Fibroblast of lung (primary cell): ENCODE results near the gene PTX4.

Experiments
- EZH2 ChIP-seq: IDR thresholded peaks from 2 replicates; pipeline ENCODE4 v1.5.1; 2012; ENCODE audit warnings: low read length, control low read depth, mild to moderate bottlenecking; ENCODE audit errors: missing control alignments
- TF ChIP-seq, protein P1 (sequence below), 2 donors: IDR thresholded peaks in 1 of 2; conservative IDR thresholded peaks in 1 of 2; 1 replicate in 1 of 2; 2 replicates in 1 of 2; pipeline ENCODE4 v1.5.1; 2011 to 2012; ENCODE audit warnings: low read length in 2 of 2, control low read depth in 1 of 2, inconsistent platforms in 1 of 2, low read depth in 1 of 2, mild to moderate bottlenecking in 1 of 2

DNA sequence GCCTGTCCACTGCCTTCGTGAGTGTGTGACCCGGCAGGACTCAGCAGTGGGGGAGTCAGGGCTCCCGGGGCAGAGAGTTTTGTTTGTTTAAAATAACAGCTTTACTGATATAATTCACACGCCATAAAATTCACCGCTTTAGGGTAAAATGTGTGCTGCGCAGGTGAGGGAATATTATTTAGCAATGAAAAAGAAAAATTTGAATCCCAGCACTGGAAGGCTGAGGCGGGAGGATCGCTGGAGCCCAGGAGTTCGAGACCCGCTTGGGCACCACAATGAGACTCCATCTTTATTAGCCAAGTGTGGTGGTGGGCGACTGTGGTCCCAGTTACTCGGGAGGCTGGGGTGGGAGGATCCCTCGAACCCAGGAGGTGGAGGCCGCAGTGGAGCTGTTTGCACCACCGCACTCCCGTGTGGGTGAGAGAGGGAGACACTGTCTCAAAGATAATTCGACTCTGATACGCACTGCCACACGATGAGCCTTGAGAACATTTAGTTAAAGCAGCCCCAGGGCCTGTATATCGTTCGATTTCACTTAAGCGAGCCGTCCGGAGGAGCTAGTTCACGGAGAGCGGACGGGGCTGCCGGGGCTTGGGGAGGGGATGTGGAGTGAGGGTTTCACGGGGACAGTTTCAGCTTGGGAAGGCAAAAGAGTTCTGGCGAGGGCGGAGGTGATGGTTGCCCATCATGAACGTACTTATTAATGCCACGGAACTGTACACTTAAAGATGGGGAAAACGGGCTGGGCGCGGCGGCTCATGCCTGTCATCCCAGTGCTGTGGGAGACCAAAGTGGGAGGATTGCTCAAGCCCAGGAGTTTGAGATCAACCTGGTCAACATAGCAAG, 14.6 kb upstream of the PTX4 start:
- TF ChIP-seq, protein P1, sequence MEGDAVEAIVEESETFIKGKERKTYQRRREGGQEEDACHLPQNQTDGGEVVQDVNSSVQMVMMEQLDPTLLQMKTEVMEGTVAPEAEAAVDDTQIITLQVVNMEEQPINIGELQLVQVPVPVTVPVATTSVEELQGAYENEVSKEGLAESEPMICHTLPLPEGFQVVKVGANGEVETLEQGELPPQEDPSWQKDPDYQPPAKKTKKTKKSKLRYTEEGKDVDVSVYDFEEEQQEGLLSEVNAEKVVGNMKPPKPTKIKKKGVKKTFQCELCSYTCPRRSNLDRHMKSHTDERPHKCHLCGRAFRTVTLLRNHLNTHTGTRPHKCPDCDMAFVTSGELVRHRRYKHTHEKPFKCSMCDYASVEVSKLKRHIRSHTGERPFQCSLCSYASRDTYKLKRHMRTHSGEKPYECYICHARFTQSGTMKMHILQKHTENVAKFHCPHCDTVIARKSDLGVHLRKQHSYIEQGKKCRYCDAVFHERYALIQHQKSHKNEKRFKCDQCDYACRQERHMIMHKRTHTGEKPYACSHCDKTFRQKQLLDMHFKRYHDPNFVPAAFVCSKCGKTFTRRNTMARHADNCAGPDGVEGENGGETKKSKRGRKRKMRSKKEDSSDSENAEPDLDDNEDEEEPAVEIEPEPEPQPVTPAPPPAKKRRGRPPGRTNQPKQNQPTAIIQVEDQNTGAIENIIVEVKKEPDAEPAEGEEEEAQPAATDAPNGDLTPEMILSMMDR (conservative IDR thresholded peaks at IDR 0.05 in 1 of 2, IDR thresholded peaks at IDR 0.05 in 1 of 2; ENCODE audit: low read depth in 1 of 2, low read length in 2 of 2) = no peak
- no peak for TF ChIP-seq EZH2
